ENCODE results near the gene GAN.

Gene GAN

DNA sequence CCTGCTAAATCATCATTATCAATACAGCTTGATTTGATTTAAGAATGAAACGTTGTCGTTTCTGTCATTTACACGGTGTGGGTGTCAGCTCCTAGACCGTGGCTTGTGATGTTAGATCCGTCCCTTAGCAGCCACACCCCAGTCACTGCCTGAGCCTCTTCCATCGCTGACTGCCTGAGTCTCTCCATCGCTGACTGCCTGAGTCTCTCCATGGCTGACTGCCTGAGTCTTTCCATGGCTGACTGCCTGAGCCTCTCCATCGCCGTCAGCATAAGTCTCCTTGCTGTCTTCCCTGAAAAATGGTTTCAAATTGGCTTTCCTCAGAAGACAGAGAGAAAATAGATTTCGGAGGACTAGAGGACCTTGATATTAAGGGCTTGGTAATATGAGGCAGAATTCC lies 76.1 kb downstream of the GAN start:
- H3K27ac ChIP-seq (ENCODE audit: low read length) = no peak overlapping the region
- no peaks in the 10 kb centered on the region for H3K36me3 ChIP-seq (replicated peaks; ENCODE audit: insufficient read depth, low read length)
- H3K4me3 ChIP-seq (ENCODE audit: low read length) = no peak overlapping the region
- H3F3A ChIP-seq (ENCODE audit: insufficient read depth, low read length) = no peaks in the 10 kb centered on the region
- TF ChIP-seq EZH2phosphoT487 (IDR thresholded peaks at IDR 0.05; ENCODE audit: low read length) (no peak), EZH2 (optimal IDR thresholded peaks at IDR 0.05; ENCODE audit: low read depth, low read length) (no peak)
- TF ChIP-seq, protein P1, sequence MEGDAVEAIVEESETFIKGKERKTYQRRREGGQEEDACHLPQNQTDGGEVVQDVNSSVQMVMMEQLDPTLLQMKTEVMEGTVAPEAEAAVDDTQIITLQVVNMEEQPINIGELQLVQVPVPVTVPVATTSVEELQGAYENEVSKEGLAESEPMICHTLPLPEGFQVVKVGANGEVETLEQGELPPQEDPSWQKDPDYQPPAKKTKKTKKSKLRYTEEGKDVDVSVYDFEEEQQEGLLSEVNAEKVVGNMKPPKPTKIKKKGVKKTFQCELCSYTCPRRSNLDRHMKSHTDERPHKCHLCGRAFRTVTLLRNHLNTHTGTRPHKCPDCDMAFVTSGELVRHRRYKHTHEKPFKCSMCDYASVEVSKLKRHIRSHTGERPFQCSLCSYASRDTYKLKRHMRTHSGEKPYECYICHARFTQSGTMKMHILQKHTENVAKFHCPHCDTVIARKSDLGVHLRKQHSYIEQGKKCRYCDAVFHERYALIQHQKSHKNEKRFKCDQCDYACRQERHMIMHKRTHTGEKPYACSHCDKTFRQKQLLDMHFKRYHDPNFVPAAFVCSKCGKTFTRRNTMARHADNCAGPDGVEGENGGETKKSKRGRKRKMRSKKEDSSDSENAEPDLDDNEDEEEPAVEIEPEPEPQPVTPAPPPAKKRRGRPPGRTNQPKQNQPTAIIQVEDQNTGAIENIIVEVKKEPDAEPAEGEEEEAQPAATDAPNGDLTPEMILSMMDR (IDR thresholded peaks at IDR 0.05; ENCODE audit: low read length) = no peak
- H3K27me3 ChIP-seq (replicated peaks; ENCODE audit: insufficient read depth, low read length) = no peaks in the 10 kb centered on the region
- no peak for DNase-seq
- no peaks in the 10 kb centered on the region for H3K9me2 ChIP-seq (replicated peaks; ENCODE audit: insufficient read depth, low read length)
- H4K20me1 ChIP-seq (ENCODE audit: insufficient read depth, low read length) = no peaks in the 10 kb centered on the region
- H3K79me2 ChIP-seq (ENCODE audit: low read length) = no peaks in the 10 kb centered on the region
- no peak overlapping the region for H2AFZ ChIP-seq (ENCODE audit: low read length)
- H3K9ac ChIP-seq (ENCODE audit: low read length) = no peak overlapping the region
- H3K4me1 ChIP-seq (ENCODE audit: low read length) = no peaks in the 10 kb centered on the region
- no peak overlapping the region for H3K4me2 ChIP-seq (ENCODE audit: low read depth, low read length)
- H3K9me3 ChIP-seq (replicated peaks; ENCODE audit: insufficient read depth, low read length) = no peaks in the 10 kb centered on the region

DNA sequence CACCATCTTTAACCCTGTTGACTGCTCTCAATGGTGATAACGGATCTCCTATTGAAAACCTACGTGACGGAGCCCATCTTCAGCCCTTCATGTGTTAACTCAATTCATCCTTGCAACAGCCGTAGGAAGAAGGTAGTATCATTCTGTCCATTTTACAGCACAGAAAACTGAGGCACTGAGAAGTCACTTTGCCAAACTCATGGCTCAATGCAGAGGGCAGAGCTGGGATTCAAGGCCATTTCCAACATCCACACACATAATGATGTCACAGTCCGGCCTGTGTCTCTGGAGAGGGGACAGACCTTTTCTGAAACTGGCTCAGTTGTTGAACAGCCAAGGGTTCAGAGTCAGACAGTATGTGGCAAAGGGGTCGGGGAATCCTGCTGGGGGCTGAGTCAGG lies 77.2 kb downstream of the GAN start:
- H3K36me3 ChIP-seq (replicated peaks; ENCODE audit: insufficient read depth, low read length) = no peaks in the 10 kb centered on the region
- no peaks in the 10 kb centered on the region for H3K4me1 ChIP-seq (ENCODE audit: low read length)
- no peaks in the 10 kb centered on the region for H3K9me3 ChIP-seq (replicated peaks; ENCODE audit: insufficient read depth, low read length)
- H3K9ac ChIP-seq (ENCODE audit: low read length) = no peak overlapping the region
- H3K4me2 ChIP-seq (ENCODE audit: low read depth, low read length) = no peak overlapping the region
- TF ChIP-seq, protein P1 (IDR thresholded peaks at IDR 0.05; ENCODE audit: low read length) = no peak
- TF ChIP-seq EZH2phosphoT487 (IDR thresholded peaks at IDR 0.05; ENCODE audit: low read length) (no peak), EZH2 (optimal IDR thresholded peaks at IDR 0.05; ENCODE audit: low read depth, low read length) (no peak)
- H3K27me3 ChIP-seq (replicated peaks; ENCODE audit: insufficient read depth, low read length) = no peaks in the 10 kb centered on the region
- H3F3A ChIP-seq (ENCODE audit: insufficient read depth, low read length) = no peaks in the 10 kb centered on the region
- no peak for DNase-seq
- no peaks in the 10 kb centered on the region for H4K20me1 ChIP-seq (ENCODE audit: insufficient read depth, low read length)
- H3K27ac ChIP-seq (ENCODE audit: low read length) = no peak overlapping the region
- H2AFZ ChIP-seq (ENCODE audit: low read length) = no peak overlapping the region
- H3K4me3 ChIP-seq (ENCODE audit: low read length) = no peak overlapping the region
- H3K9me2 ChIP-seq (replicated peaks; ENCODE audit: insufficient read depth, low read length) = no peaks in the 10 kb centered on the region
- no peaks in the 10 kb centered on the region for H3K79me2 ChIP-seq (ENCODE audit: low read length)

DNA sequence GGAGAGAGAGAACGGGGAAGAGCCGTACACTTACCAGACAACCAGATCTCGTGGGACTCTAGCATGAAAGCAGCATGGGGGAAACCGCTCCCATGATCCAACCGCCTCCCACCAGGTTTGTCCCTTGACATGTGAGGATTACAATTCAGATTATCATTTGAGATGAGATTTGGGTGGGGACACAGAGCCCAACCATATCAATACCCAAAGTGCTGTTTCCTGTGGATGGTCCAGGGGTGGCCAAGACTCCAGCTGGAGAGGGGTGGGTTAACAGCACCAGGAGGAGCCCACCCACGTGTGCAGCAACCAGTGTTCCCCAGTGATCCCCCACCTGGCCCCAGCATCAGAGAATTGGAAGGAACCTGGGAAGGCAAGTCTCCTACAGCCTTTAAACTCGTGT lies 79.7 kb downstream of the GAN start:
- H3K4me1 ChIP-seq (ENCODE audit: low read length) = no peaks in the 10 kb centered on the region
- no peaks in the 10 kb centered on the region for H3K9me3 ChIP-seq (replicated peaks; ENCODE audit: insufficient read depth, low read length)
- TF ChIP-seq, protein P1 (IDR thresholded peaks at IDR 0.05; ENCODE audit: low read length) = no peak
- H3K9ac ChIP-seq (ENCODE audit: low read length) = no peak overlapping the region
- DNase-seq = no peak
- H3K79me2 ChIP-seq (ENCODE audit: low read length) = no peaks in the 10 kb centered on the region
- H3K36me3 ChIP-seq (replicated peaks; ENCODE audit: insufficient read depth, low read length) = no peaks in the 10 kb centered on the region
- no peak overlapping the region for H3K27ac ChIP-seq (ENCODE audit: low read length)
- no peak overlapping the region for H3K4me3 ChIP-seq (ENCODE audit: low read length)
- H3K9me2 ChIP-seq (replicated peaks; ENCODE audit: insufficient read depth, low read length) = no peaks in the 10 kb centered on the region
- H2AFZ ChIP-seq (ENCODE audit: low read length) = no peak overlapping the region
- no peaks in the 10 kb centered on the region for H4K20me1 ChIP-seq (ENCODE audit: insufficient read depth, low read length)
- no peaks in the 10 kb centered on the region for H3F3A ChIP-seq (ENCODE audit: insufficient read depth, low read length)
- no peak overlapping the region for H3K4me2 ChIP-seq (ENCODE audit: low read depth, low read length)
- H3K27me3 ChIP-seq (replicated peaks; ENCODE audit: insufficient read depth, low read length) = no peaks in the 10 kb centered on the region

All from MM.1S (cell line).